C1 segment of cervical spinal cord (tissue), 14 donors: Measurements from ENCODE around the gene STX1B.
"Not testable (repeated sequence)": the region's sequence is repeated elsewhere in the genome, so short reads cannot be mapped to it uniquely, and the experiment has no call there.

ENCODE experiments used
- DNase-seq, 14 donors: peaks; one replicate each; lab custom pipeline; 2025; lab: John Stamatoyannopoulos, UW

STX1B gene

GRCh38 chr16:31013292-31013691 is 2.9 kb upstream of the STX1B start:
- DNase-seq: not testable (repeated sequence)

DNA sequence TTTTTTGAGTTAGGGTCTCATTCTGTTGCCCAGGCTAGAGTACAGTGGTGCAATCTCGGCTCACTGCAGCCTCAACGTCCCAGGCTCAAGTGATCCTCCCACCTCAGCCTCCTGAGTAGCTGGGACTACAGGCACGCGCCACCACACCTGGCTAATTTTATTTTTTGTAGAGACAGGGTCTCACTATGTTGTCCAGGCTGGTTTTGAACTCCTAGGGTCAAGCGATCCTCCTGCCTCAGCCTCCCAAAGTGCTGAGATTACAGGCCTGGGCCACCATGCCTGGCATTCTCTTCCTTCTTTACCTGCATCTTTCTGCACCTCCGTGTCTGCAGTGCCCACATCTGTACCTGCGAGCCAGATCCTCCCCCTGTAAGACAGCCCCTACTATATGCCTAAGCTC is 1.4 kb upstream of the STX1B start:
- not testable (repeated sequence) for DNase-seq

GRCh38 chr16:31009894-31010584 is 399 bp downstream of the STX1B start:
- peak in 1 of 14 donors; percentile 32 for DNase-seq

GRCh38 chr16:31009120-31009519 is 1.3 kb downstream of the STX1B start:
- no peak for DNase-seq

DNA sequence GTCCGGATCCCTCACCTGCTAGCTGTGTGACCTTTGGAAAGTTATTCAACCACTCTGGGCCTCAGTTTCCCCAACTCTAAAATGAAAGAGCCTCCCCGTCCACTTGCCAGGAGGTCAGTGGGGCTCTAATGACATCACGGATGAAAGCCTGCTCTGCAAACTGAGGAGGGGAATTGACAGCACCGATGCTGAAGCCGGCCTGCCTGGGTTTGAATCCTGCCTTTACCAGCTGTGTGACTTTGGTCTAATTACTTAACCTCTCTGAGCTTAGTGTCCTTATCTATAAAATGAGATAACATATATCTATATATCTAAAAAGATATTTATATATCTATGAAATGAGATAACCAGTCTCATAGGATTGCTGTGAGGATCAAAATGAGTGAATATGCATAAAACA is 1.9 kb downstream of the STX1B start:
- DNase-seq: no peak

GRCh38 chr16:31008149-31008548 is 2.3 kb downstream of the STX1B start:
- no peak for DNase-seq

DNA sequence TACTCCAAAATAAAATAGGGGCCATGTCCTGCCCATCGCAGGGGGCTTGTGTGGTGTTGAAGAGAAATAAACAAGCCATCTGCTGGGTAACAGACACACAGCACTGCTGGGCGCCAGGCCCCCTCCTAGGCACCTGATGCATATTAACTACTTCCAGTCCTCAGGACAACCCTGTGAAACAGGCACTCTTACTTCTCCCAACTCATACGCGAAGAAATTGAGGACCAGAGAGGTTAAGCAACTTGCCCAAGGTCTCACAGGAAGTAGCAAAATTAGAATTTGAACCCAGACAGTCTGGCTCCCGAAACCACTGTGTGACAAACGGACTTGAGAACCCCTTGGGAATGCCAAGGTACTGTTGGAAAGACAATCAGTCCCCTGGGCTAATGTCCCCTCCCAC is 2.8 kb downstream of the STX1B start:
- no peak for DNase-seq

- no peak for DNase-seq
These were observed 3.8 kb downstream of the STX1B start for GRCh38 chr16:31006589-31006988.

DNA sequence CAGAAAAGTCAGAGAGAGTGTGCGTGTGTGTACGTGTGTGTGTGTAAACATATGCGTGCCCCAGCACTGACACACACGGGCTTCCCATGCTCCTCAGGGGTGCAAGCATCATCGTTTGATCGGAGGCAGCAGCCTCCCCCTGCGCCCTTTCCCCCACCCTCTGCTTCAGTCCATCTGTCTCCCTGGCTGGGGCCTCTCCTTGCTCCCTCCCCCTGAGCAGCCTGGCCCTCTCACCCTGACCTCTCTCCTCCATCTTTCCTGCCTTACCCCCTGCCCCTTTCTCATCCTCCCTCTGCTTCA is 4.4 kb downstream of the STX1B start:
- DNase-seq: peak in 1 of 14 donors; percentile 85

DNA sequence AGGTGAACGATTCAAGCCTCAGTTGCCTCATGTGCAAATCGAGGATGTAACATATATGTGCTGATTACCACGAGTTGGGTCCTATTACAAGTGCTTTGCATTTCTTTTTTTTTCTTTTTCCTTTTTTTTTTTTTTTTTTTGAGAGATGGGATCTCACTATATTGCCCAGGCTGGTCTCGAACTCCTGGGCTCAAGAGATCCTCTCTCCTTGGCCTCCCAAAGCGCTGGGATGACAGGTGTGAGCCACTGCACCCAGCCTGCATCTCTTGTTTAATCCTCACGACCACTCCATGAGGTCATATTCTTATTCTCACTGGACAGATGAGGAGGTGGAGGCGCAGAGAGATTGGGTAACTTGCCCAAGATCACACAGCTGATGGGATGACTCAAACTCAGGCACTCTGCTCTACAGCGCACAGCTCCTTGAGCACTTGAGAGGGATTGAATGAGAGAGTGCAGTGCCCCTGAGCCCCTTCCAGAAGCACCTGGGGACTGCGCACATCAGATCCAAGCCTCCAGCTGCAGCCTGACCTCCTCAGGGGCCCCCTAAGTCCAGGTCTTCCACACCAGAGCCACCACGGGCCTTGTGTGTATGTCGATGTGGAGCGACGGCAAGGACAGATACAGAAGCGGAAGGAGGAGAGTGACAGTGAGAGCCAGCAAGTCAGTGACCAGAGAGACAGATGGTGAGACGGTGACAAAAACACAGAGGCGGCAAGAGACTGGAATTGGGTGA is 4.9 kb downstream of the STX1B start:
- no peak for DNase-seq

GRCh38 chr16:31004658-31005057 is 5.8 kb downstream of the STX1B start:
- no peak for DNase-seq

DNA sequence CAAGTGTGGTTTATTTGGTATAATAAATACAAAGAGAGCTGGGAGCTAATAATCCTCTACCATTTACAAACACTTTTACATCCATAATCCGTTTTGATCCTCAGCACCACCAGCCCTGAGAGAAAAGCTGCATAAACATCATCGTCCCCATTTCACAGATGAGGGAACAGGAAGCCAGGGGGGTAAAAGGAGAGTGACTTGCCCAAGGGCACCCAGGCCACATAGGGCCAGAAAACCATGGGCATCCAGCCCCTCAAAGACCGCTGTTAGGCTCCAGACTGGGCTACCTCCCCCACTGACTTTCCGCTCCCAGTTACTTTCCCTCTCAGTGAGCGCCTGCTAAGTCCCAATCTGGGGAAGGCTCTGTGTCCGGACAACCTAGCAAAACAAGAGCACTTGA is 6.7 kb downstream of the STX1B start:
- no peak for DNase-seq

- no peak for DNase-seq
These were observed 7.5 kb downstream of the STX1B start for GRCh38 chr16:31002862-31003341.

DNA sequence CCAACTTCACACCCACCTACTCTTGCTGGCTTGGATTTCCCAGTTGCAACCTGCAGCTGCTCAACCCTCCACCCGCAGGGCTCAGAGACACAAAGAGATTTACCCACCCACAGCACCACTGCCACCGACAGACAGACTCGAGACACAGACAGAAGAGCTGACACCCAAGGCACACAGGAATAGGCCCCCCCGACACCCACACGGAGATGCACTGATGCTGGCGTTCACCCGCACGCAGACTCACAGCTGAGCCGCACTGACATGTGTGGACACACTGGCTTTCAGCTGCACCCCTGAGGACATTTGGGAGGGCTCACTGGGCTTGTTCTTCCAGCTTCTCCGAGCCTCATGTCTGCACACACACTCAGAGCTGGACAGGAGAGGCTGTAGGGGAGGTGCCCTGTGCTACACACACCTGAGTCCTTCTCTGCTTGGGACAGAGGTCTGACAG is 8.2 kb downstream of the STX1B start:
- no peak for DNase-seq

DNA sequence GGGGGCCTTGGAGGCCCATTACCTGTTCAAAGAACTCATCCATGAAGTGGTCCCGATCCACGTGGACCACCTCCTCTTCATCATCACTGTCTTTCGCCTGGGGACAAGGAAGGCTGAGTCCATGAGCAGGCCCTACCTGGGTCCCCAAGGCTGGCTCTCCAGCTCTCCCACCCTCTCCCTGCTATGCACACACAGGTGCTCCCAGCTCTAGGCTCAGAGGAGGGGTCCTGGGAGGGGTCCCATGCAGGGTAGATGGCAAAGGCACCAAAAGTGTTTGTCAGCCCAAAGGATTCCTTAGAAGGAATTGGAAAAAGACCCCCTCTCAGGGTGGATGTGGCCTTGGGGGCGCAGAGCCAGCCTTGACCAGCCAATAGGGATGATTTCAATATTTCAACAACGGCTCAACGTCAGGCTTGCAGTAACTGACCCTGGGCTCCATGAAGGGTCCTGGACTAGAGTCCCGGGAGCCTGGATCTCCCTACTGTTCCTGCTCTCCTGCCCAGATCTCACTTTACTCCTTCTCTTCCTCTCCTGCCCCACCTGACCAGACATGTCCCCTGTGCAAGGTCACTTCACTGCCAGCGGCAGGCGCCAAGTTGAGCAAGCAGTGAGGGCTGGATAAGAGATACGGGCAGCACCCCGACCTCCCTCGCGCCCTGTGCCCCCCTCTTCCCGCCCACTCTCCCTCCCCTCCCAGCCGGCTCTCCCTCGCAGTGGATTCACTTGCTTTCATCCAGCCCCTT is 8.8 kb downstream of the STX1B start:
- DNase-seq: no peak

- DNase-seq: peak in 1 of 14 donors; percentile 45
These were observed 9.6 kb downstream of the STX1B start for GRCh38 chr16:31000671-31001382.

DNA sequence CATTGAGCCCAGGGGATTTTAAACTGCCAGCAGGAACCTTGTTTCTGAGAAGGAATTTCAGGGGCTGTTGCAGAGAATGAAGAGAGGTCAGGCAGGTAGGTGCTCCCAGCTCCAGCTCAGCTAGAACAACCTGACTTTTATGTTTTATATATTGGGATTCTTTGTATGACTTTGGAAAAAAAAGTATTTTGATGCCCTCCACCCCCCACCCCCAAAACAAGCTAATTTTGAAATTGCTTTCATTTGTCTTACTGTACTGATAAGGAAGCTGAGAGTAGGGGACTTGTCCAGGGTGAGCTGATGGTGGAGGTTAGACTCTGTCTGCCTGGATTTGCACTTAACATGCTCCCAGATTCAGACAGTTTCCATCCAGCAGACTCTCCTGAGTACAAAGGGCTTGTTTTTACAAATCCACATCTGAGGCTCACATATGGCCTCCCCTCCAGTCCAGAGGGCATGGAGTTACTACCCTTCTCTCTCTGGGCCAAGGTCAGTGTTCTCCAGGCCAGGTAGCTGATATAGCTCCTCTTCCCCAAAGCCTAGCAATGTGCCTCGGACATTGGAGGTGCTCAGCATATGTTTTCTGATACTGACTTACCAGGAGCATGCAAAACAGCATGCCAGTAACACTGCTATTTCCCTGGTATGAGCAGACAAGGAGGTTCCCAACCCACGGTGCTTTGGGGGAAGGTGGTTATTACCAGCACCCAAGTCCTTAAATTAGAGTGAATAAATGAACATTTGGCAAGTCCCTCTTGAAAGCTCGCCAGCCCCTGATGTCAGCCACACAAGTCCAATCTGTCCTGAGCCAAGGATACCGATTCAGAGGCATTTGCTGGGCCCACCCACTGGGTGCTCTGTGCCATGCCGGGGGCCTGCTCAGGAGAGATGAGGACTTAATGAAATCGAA is 11.3 kb downstream of the STX1B start:
- peak in 2 of 14 donors; percentile 23 to 92 for DNase-seq

- DNase-seq: no peak
These were observed 12.4 kb downstream of the STX1B start for GRCh38 chr16:30997725-30998711.

- DNase-seq: peak in 8 of 14 donors; percentile 19 to 51 (median 38)
These were observed 13.3 kb downstream of the STX1B start for GRCh38 chr16:30996985-30997724.
